H54 (cell line): ENCODE data around the gene MAPK11.

Experiments
- DNase-seq: peaks from one replicate; pipeline ENCODE4 v3.0.0; 2011; ENCODE audit warnings: low spot score, mixed read lengths; ENCODE audit not compliant: insufficient read length
- FAIRE-seq: peaks from 3 replicates; lab custom pipeline; 2011; peaks lifted over from hg19 to GRCh38; lab: Jason Lieb, UNC
- POLR2A ChIP-seq: IDR thresholded peaks from 2 replicates; pipeline ENCODE4 v1.6.1; 2011; ENCODE audit warnings: low read depth, mild to moderate bottlenecking, low read length

MAPK11 gene

DNA sequence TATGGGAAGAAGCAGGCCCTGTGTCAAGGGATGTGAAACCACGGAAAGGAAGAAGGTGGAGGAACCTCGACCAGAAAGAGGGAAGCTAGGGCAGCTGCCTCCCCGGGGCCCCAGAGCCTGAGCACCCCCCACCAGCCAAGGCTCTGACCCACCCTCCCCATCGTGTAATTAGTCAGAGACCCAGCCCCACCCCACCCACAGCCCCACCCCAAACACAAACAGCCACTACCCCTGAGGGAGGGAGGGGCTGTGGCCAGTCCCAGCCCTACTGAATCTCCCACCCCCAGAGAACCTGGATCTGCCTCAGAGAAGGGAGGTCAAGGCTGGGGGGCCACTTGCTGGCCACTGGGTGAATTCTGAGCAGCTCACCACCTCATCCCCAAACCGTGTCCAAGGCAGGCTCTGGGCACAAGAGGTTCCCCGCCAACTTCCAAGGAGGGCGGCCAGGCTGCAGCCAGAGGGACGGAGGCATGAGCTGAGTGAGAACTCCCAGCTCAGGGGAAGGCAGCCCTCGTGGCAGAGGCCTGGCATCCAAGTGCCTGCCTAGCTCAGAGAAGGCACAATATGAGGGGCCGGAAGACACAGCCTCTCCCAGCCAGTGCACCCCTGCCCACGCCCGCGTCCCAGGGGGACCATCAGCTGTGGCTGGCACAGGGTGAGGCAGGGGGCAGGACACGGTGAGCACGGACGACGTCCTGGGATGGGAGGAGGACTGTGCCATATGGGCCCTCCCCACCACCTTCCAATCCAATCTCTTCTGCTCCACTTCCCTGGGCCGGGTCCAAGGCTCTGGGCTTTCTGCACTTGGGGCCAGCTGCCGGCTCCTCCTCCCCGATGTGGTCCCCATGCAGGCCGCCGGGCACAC, 34.6 kb upstream of the MAPK11 start:
- FAIRE-seq (no peak), DNase-seq (no peak)
- no peak for TF ChIP-seq POLR2A

- TF ChIP-seq POLR2A, result no peak
- DNase-seq, result no peak
- FAIRE-seq, result no peak
Observed at GRCh38 chr22:50303848-50304527, 33.8 kb upstream of the MAPK11 start.

- no peak for FAIRE-seq
- TF ChIP-seq POLR2A, result no peak
- DNase-seq, result no peak
Observed at GRCh38 chr22:50303515-50303847, 33.3 kb upstream of the MAPK11 start.

DNA sequence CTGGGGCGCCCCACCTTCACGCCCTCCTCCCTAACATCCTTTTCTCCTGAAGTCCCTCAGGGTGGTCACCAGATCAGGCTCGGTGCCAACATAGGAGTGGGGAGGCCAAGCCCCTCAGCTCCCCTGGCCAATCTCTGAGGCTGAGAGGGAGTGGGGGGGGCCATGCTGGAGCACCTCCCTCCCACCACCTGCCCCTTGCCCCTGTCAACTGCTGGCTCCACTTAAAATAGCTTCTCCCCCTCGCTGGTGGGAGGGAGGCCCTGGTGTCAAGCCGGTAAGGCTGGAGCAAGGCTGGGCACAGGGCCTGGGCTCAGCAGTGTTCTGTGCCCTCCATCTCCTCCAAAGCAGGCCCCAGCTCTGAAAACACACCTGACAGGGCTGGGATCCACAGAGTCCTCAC, 32.4 kb upstream of the MAPK11 start:
- TF ChIP-seq POLR2A, result no peak
- no peak for FAIRE-seq

DNA sequence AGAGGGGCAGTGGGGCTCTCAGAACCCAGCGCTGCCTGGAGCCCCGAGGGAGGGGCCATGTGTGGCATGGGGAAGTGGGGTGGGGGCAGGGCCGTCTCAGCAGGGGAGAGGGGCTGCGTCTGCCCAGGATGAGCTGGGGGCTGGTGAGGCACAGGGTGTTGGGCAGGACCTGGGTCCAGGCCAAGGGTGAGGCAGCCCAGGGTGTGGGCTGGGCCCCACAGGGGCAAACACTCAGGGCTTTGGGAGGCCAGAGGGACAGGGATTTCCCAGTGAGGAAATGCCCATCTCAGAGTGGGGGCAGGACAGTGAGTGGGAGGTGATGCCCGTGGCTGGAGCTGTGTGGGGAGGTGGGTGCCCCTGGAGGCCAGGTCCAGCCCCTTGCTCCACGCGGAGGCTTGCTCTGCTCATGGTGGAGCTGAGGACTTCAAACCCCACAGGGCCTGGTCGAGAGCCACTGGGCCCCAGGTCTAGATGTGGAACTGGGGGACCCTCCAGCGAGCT, 31.9 kb upstream of the MAPK11 start:
- TF ChIP-seq POLR2A, result no peak
- FAIRE-seq (no peak), DNase-seq (no peak)

More for the DNA sequence above, 32.4 kb upstream of the MAPK11 start:
- no peak for DNase-seq

- no peak for TF ChIP-seq POLR2A
- FAIRE-seq (no peak), DNase-seq (no peak)
Observed at GRCh38 chr22:50301581-50301991, 31.4 kb upstream of the MAPK11 start.

GRCh38 chr22:50300620-50301257, 30.6 kb upstream of the MAPK11 start:
- TF ChIP-seq POLR2A, result no peak
- FAIRE-seq (no peak), DNase-seq (no peak)

DNA sequence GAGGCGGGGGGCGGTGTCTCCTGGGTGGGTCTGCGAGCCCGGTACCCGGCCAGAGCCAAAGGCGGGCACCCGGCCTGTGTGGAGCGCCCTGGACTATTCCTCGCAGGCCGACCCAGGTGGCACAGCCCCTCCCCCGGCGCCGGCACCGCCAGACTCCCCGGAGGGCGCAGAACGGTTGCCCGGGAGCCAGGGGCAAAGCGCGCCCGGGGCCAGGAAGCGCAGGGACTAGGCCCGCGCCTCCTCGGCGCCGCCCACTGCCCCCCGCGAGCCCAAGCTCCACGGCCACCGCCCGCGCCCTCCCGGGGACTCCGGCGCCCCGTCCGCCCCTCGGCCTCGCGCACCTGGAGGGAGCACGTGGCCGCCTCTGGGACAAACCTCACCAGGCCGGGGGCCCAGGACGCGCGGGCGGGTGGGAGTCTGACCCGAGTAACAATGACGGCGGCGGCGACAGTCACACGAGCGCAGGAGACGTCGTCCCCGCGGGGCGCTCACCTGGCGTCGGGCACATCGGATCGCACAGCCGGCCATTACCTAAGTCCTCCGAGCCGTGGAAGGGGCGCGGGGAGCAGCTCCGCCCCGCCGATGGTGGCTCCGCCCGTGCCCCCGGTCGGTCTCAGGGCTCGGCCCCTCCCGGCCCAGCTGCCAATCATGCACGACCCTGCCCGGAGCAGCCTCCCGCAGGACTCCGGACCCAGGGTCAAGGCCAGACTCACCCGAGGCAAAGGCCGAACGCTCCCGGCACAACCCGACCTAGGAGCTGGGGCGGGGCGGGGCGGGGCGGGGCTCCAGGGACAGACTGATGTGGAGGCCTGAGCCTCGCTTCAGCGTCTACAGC, 29.8 kb upstream of the MAPK11 start:
- DNase-seq, result no peak
- TF ChIP-seq POLR2A, result no peak
- no peak for FAIRE-seq

DNA sequence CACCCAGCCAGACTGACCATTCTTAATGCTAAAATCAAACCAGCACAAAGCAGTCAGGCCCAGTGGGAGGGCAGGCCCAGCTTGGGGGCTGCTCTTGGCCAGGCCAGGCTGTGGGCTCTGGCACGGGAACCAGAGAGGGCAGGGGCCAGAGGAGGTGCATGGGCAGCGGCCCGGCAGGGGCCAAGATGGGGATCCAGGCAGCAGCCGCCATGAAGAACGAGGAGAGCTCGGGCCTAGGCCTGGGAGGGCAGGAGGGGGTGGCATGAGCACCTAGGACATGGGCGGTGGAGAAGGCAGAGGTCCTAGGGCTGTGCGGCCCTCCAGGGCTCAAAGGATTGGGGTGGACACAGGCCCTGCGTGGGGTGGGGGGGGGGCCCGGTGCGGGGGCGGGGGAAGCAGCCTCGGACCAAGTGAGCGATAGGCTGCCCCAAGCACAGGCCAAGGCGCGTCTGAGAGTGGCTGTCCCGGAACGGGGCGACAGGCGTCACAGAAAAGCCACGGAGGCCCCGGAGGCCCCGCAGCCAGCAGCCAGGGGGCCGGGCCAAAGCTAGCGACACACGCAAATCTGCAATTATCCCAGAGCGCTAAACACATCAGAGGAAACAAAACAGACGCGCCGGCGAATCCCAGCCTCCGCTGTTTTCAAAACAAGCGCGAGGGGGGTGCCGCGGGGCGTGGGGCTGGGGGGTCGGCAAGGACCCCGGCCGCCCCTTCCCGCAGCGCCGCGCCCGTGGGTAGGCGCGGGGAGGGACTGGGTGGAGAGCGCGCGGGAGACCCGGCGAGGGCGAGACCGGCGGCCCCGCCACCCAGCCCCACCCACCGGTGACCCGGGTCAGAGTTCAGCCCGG, 29.0 kb upstream of the MAPK11 start:
- no peak for DNase-seq
- FAIRE-seq, result no peak
- TF ChIP-seq POLR2A, result no peak

GRCh38 chr22:50298266-50298637, 28.1 kb upstream of the MAPK11 start:
- no peak for DNase-seq
- TF ChIP-seq POLR2A, result no peak
- no peak for FAIRE-seq

GRCh38 chr22:50297510-50298265, 27.5 kb upstream of the MAPK11 start:
- TF ChIP-seq POLR2A, result no peak
- FAIRE-seq (no peak), DNase-seq (no peak)

- TF ChIP-seq POLR2A, result no peak
- DNase-seq (no peak), FAIRE-seq (no peak)
Observed at GRCh38 chr22:50296658-50297490, 26.7 kb upstream of the MAPK11 start.
